ENCODE measurements around the gene NTRK2.

NTRK2 gene

GRCh38 chr9:84808416-84808815 lies 138.9 kb downstream of the NTRK2 start:
- no peak overlapping the region for H3K4me3 ChIP-seq (ENCODE audit: low read depth, low read length)
- no peak for DNase-seq (ENCODE audit: low read depth)

- no peak overlapping the region for H3K4me3 ChIP-seq (ENCODE audit: low read depth, low read length)
- DNase-seq (ENCODE audit: low read depth): no peak
These were observed 141.7 kb downstream of the NTRK2 start for GRCh38 chr9:84811072-84811750.

- H3K4me3 ChIP-seq (ENCODE audit: low read depth, low read length): no peak overlapping the region
- no peak for DNase-seq (ENCODE audit: low read depth)
These were observed 142.2 kb downstream of the NTRK2 start for GRCh38 chr9:84811751-84812074.

- no peak for DNase-seq (ENCODE audit: low read depth)
- H3K4me3 ChIP-seq (ENCODE audit: low read depth, low read length): no peak overlapping the region
These were observed 142.8 kb downstream of the NTRK2 start for GRCh38 chr9:84812355-84812754.

GRCh38 chr9:84812847-84813246 lies 143.3 kb downstream of the NTRK2 start:
- DNase-seq (ENCODE audit: low read depth): no peak

DNA sequence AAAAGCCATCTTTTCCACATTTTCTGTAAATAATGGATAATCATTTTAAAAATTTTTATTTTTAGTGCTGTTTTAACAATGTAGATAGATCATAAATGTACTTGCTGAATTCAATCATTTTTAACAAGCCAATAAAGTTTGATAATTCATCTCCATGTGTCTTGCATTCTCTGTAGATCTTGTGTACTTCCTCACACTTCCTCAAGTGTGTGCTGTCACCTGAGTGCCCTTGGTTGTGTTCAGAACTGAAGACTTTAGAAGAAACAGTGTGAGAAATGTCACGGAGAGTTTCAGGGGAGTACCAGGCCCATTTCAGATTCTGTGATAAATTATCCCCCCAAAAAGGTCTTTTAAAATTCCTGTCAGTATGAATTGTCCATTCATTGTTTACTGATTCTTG lies 146.0 kb downstream of the NTRK2 start:
- DNase-seq (ENCODE audit: low read depth): no peak
- no peak overlapping the region for H3K4me3 ChIP-seq (ENCODE audit: low read depth, low read length)

More at GRCh38 chr9:84812847-84813246, 143.3 kb downstream of the NTRK2 start:
- H3K4me3 ChIP-seq (ENCODE audit: low read depth, low read length): no peak overlapping the region

DNA sequence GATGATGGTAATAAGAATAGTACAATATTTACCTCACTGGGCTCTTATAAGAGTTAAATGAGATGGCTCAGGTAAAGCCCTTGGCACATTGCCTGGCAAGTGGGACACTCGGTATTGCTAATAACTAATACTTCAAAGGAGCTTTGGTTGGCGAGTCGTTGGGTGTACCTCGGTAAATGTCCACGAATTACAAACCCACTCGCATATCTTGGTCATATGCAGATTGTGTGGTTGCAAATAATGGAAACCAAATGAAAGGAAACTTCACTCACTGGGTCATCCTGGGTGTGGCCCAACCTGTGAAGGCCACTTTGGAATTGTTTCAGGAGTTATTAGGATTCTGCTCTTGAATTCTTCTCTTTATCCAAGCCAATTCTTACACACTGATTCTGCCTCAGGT lies 147.5 kb downstream of the NTRK2 start:
- DNase-seq (ENCODE audit: low read depth): no peak
- no peak overlapping the region for H3K4me3 ChIP-seq (ENCODE audit: low read depth, low read length)

DNA sequence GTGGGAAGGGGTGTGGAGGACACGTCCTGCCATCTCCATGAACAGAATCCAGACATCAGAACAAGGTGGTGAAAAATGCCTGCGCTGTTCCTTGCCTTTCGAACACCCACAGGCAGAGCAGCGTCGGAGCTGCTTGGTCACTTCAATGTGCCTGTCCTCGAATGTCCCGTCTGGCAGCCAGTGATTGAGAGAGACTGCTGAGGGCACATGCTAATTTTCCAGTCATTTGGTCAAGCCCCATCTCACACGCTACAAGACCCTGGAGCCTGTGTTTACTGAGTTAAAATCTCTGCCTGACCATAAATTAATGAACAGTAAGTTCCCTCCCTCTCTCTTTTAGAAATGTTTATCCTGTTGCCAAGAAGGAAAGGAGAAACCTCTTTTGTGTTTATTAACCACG lies 149.3 kb downstream of the NTRK2 start:
- no peak for DNase-seq (ENCODE audit: low read depth)

GRCh38 chr9:84819491-84819991 lies 150.0 kb downstream of the NTRK2 start:
- H3K4me3 ChIP-seq (ENCODE audit: low read depth, low read length): no peak overlapping the region
- no peak for DNase-seq (ENCODE audit: low read depth)

More for the DNA sequence above, 149.3 kb downstream of the NTRK2 start:
- no peak overlapping the region for H3K4me3 ChIP-seq (ENCODE audit: low read depth, low read length)

- H3K4me3 ChIP-seq (ENCODE audit: low read depth, low read length): no peak overlapping the region
- no peak for DNase-seq (ENCODE audit: low read depth)
These were observed 151.9 kb downstream of the NTRK2 start for GRCh38 chr9:84821431-84821830.

DNA sequence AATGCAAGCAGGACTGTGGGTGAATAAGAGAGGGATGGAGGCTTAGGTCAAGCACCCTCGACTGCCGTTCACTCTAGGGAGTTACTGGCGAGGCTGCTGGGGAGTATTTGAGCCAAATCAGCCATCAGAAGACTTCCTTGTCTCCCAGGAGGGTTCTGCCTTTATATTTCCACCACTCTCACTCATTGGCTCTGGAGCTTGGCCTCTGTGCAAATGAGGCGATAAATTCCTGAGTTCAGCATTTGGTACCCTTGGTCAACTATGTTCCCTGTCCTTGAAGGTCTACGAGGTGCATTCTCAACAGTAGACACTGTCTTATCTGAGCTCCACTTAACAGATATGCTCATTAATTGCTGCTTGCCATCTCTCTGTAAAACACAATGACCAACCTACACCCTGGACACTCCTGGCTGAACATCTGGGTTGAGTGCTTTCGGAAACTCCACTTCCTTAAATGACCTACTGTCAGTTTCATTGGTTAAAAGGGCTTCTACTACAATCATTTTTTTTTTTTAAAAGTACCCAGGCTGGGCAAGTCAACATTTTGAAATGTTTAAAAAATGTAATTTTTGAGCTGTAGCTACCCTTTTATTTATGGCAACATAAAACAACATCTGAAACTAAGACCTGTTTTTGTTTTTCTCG lies 153.2 kb downstream of the NTRK2 start:
- H3K4me3 ChIP-seq (ENCODE audit: low read depth, low read length): no peak overlapping the region
- no peak for DNase-seq (ENCODE audit: low read depth)

DNA sequence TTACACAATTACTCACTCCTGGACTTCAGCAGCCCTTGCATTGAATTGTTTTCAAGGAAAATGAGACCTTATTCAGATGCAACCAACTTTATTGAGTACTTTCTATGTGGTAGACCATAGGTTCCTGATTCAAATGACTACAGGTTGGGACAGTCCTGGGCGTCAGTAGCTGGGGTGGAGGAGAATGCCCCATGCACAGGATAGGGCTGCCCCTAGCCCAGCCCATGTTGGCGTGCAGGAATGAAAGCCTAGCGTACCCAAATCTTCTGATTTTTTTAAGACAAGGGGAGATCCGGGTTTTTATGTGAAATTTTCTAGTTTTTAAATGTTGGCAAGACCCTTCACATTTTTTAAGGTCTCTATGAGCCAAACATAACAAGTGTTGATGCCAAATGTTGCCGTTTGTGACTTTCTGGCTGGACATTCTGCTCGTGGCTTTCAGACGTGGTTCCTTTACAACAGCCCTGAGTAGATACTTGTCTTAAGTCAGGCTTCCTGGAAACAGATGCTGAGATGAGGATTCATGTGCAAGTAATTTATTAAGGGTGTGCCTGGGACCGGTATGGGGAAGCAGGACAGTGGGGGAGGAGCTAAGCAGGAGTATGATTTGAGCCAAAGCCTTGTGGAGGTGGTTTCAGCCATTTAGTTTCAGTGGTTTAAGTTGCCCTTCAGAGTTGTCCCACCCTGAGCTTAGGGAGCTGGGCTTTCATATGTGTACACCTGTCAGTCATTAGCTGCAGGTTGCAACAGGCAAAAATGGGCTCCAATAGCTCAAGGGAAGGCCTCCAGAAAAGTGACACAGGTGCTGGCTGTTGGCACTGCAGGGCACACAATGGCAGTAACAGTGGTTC lies 154.1 kb downstream of the NTRK2 start:
- H3K4me3 ChIP-seq (ENCODE audit: low read depth, low read length): no peak overlapping the region
- DNase-seq (ENCODE audit: low read depth): no peak

- H3K4me3 ChIP-seq (ENCODE audit: low read depth, low read length): no peak overlapping the region
- DNase-seq (ENCODE audit: low read depth): no peak
These were observed 157.8 kb downstream of the NTRK2 start for GRCh38 chr9:84827216-84827765.

GRCh38 chr9:84828046-84828445 lies 158.5 kb downstream of the NTRK2 start:
- no peak overlapping the region for H3K4me3 ChIP-seq (ENCODE audit: low read depth, low read length)
- DNase-seq (ENCODE audit: low read depth): no peak

DNA sequence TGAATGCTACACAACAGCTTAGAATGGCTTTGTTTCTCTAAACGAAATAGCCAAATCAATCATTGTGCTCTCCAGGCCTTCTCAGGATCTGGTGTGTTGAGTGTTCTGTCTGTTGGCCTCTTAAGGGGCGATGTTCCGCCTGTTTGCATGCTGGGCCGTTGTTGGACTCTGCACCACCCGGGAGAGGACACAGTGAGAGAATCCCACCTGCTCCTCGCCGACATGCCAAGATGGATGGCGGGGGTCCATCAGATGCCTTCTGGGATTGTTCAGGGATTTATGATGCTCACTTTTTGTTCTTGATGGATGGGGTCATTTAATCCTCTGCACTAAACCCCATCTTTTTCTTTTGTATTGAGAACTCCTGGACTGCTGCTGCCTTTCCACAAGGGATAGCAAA lies 159.9 kb downstream of the NTRK2 start:
- no peak overlapping the region for H3K4me3 ChIP-seq (ENCODE audit: low read depth, low read length)
- no peak for DNase-seq (ENCODE audit: low read depth)

GRCh38 chr9:84829997-84830696 lies 160.6 kb downstream of the NTRK2 start:
- no peak overlapping the region for H3K4me3 ChIP-seq (ENCODE audit: low read depth, low read length)
- DNase-seq (ENCODE audit: low read depth): no peak

DNA sequence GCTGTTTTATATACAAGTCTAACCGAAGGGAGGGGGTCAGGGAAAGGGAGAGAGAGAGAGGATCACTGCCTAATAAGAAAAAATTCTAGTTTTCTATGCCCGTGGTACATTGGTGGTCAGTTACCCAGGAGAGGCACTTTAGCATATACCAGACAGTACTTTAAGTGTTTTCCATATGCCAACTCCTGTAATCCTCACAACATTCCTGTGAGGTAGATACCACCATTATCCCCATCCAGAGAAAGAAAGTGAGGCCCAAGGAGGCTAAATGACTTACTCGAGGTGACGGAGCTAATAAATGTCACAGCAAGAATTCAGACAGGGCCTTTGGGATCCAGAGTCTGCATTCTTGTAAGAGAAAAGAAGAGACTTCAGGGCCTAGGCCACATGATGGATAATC lies 161.8 kb downstream of the NTRK2 start:
- H3K4me3 ChIP-seq (ENCODE audit: low read depth, low read length): no peak overlapping the region
- DNase-seq (ENCODE audit: low read depth): no peak

DNA sequence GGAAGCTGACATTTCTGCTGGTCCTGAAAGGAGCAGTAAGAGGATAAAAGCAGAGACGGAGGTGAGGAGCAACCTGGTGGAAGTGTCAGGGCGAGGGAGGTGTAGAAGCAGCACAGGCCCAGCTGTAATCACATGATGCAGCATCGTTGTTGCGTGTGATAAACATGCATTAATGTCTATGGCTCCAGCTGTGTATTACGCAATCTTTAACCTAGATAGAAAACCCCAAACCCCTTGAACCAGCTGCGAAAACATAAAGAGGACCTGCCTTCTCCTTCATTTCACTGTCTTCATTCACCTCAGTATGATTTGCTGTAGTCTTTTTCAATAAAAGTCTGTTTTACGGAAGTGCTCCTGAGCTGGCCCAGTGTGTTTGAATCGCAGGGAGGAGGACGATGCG lies 162.9 kb downstream of the NTRK2 start:
- no peak for DNase-seq (ENCODE audit: low read depth)
- H3K4me3 ChIP-seq (ENCODE audit: low read depth, low read length): no peak overlapping the region

- DNase-seq (ENCODE audit: low read depth): no peak
- H3K4me3 ChIP-seq (ENCODE audit: low read depth, low read length): no peak overlapping the region
These were observed 164.9 kb downstream of the NTRK2 start for GRCh38 chr9:84834426-84834825.

DNA sequence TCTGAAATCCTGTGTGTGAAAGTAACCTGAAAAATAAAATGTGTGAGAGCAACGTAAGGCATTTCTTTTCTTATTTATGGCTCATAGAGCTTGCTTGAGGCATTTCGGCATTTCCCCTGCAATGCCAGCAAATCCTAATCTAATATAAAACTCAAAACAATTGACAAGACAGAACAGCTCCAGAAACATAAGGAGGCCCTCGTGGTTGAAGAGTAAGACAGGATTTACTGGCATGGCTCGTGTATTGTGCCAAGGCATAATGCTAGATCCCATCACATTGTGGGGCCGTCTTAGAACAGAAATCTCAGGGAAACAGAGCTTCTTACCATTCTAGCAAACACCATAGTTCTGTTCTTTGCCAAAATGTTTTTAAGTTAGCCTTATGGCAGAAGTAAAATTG lies 166.2 kb downstream of the NTRK2 start:
- no peak overlapping the region for H3K4me3 ChIP-seq (ENCODE audit: low read depth, low read length)
- no peak for DNase-seq (ENCODE audit: low read depth)
